ENCODE data around the gene VPS13D. TPM values are rescaled to one million over a fixed set of nuclear protein-coding genes. Genes with fewer than 3 reads are reported as not detected.

VPS13D gene
- total RNA-seq, 2 donors from 2014 or later, result 54.0 to 63.3 TPM

GRCh38 chr1:12438349-12438924 lies 208.6 kb downstream of the VPS13D start:
- intact Hi-C loops (cut with DNase I), result no loop called here
- ATAC-seq (no peak), DNase-seq (no peak)
- Histone ChIP-seq H3K27me3 (no peaks in the 10 kb centered on the region), H3K27ac (no peak overlapping the region), H3K4me3 (no peak overlapping the region), H3K4me1 (peaks cover 18% of the 10 kb centered on the region), H3K9me3 (no peaks in the 10 kb centered on the region), H3K36me3 (replicated peaks in 1 of 2; ENCODE audit: insufficient read depth in 1 of 2, low read depth in 2 of 2) (no peaks in the 10 kb centered on the region)
- TF ChIP-seq CTCF (IDR thresholded peaks at IDR 0.05), result no peak
- no peak for TF ChIP-seq POLR2A (IDR thresholded peaks at IDR 0.05)
- WGBS, 2 donors, result 85 to 86% methylated on average over 7 of the region's 7 CpGs

- no peaks in the 10 kb centered on the region for H3K9me3 ChIP-seq
- no peak for TF ChIP-seq POLR2A (IDR thresholded peaks at IDR 0.05)
- no peak for TF ChIP-seq CTCF (IDR thresholded peaks at IDR 0.05)
- intact Hi-C loops (cut with DNase I), result no loop called here
- no peaks in the 10 kb centered on the region for H3K36me3 ChIP-seq (replicated peaks in 1 of 2; ENCODE audit: insufficient read depth in 1 of 2, low read depth in 2 of 2)
- H3K27ac ChIP-seq, result no peak overlapping the region
- DNase-seq (no peak), ATAC-seq (no peak)
- 69 to 73% methylated on average over 5 of the region's 5 CpGs for WGBS, 2 donors
- H3K4me1 ChIP-seq, result peaks cover 12% of the 10 kb centered on the region
- no peaks in the 10 kb centered on the region for H3K27me3 ChIP-seq
- H3K4me3 ChIP-seq, result no peak overlapping the region
Measured at GRCh38 chr1:12439073-12439472, 209.2 kb downstream of the VPS13D start.

GRCh38 chr1:12441414-12442105 lies 211.7 kb downstream of the VPS13D start:
- ATAC-seq (no peak), DNase-seq (no peak)
- intact Hi-C loops (cut with DNase I), result no loop called here
- Histone ChIP-seq H3K4me3 (no peak overlapping the region), H3K27ac (no peak overlapping the region), H3K9me3 (no peaks in the 10 kb centered on the region), H3K36me3 (replicated peaks in 1 of 2; ENCODE audit: insufficient read depth in 1 of 2, low read depth in 2 of 2) (no peaks in the 10 kb centered on the region), H3K27me3 (no peaks in the 10 kb centered on the region), H3K4me1 (no peaks in the 10 kb centered on the region)
- 29 to 38% methylated on average over 7 of the region's 7 CpGs for WGBS, 2 donors
- no peak for TF ChIP-seq CTCF (IDR thresholded peaks at IDR 0.05)
- no peak for TF ChIP-seq POLR2A (IDR thresholded peaks at IDR 0.05)

- no peak overlapping the region for H3K27ac ChIP-seq
- no peaks in the 10 kb centered on the region for H3K9me3 ChIP-seq
- peaks cover 5% of the 10 kb centered on the region for H3K4me1 ChIP-seq
- ATAC-seq (no peak), DNase-seq (no peak)
- TF ChIP-seq POLR2A (IDR thresholded peaks at IDR 0.05), result no peak
- TF ChIP-seq CTCF (IDR thresholded peaks at IDR 0.05), result no peak
- no peaks in the 10 kb centered on the region for H3K27me3 ChIP-seq
- H3K36me3 ChIP-seq (replicated peaks in 1 of 2; ENCODE audit: insufficient read depth in 1 of 2, low read depth in 2 of 2), result no peaks in the 10 kb centered on the region
- intact Hi-C loops (cut with DNase I), result no loop called here
- no peak overlapping the region for H3K4me3 ChIP-seq
- WGBS, 2 donors, result 82 to 95% methylated on average over 1 of the region's 1 CpG
Measured at GRCh38 chr1:12442217-12442616, 212.4 kb downstream of the VPS13D start.

GRCh38 chr1:12443151-12443550 lies 213.3 kb downstream of the VPS13D start:
- DNase-seq (no peak), ATAC-seq (no peak)
- intact Hi-C loops (cut with DNase I), result no loop called here
- TF ChIP-seq POLR2A (IDR thresholded peaks at IDR 0.05), result no peak
- TF ChIP-seq CTCF (IDR thresholded peaks at IDR 0.05), result no peak
- H3K4me3 ChIP-seq, result no peak overlapping the region
- H3K27me3 ChIP-seq, result no peaks in the 10 kb centered on the region
- H3K27ac ChIP-seq, result no peak overlapping the region
- peaks cover 7% of the 10 kb centered on the region for H3K4me1 ChIP-seq
- H3K36me3 ChIP-seq (replicated peaks in 1 of 2; ENCODE audit: insufficient read depth in 1 of 2, low read depth in 2 of 2), result no peaks in the 10 kb centered on the region
- H3K9me3 ChIP-seq, result no peaks in the 10 kb centered on the region

Measured in body of pancreas (tissue), 4 donors.